Measurements from ENCODE around the gene NHS.

Gene NHS

DNA sequence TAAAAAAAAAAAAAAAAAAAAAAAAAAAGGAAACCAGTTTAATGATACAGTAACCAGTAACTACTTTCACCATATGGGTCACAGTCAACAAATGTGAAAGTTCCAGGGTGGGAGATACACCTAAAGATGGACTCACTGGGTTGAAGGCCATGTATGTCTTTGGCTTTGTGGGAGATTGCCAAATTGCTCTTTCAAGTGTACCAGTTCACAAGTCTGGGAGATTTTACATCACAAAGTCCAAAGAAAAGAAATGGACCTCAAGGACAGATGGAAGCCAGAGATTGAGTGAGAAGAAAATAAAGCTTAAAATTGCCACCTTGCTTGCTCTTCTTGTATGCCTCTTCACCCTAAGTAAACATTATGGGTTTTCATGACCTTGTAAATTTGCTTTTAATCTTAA is 65.3 kb downstream of the NHS start:
- Histone ChIP-seq H3K9me2 (replicated peaks; ENCODE audit: insufficient read depth, low read length) (no peaks in the 10 kb centered on the region), H3K4me3 (ENCODE audit: low read length) (no peak overlapping the region), H3K79me2 (ENCODE audit: low read length) (no peaks in the 10 kb centered on the region), H3K9me3 (replicated peaks; ENCODE audit: insufficient read depth, low read length) (no peaks in the 10 kb centered on the region), H3K27ac (ENCODE audit: low read length) (no peak overlapping the region), H3K9ac (ENCODE audit: low read length) (no peak overlapping the region), H3K4me2 (ENCODE audit: low read depth, low read length) (no peak overlapping the region), H3F3A (ENCODE audit: insufficient read depth, low read length) (no peaks in the 10 kb centered on the region), H4K20me1 (ENCODE audit: insufficient read depth, low read length) (no peaks in the 10 kb centered on the region), H3K4me1 (ENCODE audit: low read length) (no peaks in the 10 kb centered on the region), H3K36me3 (replicated peaks; ENCODE audit: insufficient read depth, low read length) (no peaks in the 10 kb centered on the region), H3K27me3 (replicated peaks; ENCODE audit: insufficient read depth, low read length) (no peaks in the 10 kb centered on the region), H2AFZ (ENCODE audit: low read length) (no peak overlapping the region)
- no peak for DNase-seq
- no peak for TF ChIP-seq EZH2phosphoT487 (IDR thresholded peaks at IDR 0.05; ENCODE audit: low read length)
- no peak for TF ChIP-seq EZH2 (optimal IDR thresholded peaks at IDR 0.05; ENCODE audit: low read depth, low read length)
- TF ChIP-seq, protein P1, sequence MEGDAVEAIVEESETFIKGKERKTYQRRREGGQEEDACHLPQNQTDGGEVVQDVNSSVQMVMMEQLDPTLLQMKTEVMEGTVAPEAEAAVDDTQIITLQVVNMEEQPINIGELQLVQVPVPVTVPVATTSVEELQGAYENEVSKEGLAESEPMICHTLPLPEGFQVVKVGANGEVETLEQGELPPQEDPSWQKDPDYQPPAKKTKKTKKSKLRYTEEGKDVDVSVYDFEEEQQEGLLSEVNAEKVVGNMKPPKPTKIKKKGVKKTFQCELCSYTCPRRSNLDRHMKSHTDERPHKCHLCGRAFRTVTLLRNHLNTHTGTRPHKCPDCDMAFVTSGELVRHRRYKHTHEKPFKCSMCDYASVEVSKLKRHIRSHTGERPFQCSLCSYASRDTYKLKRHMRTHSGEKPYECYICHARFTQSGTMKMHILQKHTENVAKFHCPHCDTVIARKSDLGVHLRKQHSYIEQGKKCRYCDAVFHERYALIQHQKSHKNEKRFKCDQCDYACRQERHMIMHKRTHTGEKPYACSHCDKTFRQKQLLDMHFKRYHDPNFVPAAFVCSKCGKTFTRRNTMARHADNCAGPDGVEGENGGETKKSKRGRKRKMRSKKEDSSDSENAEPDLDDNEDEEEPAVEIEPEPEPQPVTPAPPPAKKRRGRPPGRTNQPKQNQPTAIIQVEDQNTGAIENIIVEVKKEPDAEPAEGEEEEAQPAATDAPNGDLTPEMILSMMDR (IDR thresholded peaks at IDR 0.05; ENCODE audit: low read length) = no peak

DNA sequence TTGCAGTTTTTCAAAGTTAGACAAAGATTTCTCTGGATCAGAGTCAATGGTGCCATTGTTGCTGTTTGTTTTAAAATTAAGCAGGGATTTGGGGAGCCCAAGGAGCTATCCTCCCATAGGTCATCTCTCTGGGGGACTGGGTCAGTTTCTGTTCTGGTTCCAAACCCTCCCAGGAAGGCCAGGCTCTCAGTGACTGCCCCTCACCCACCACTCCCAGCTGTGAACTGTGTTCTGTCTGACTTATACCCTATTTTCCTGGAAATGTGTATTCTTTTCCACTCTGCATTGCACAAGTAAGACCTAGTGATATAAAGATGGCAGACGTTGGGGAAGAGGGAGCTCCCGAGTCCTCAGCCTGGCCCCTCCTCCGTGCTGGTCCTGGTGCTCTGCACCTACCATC is 65.8 kb downstream of the NHS start:
- Histone ChIP-seq H3K27ac (ENCODE audit: low read length) (no peak overlapping the region), H3K79me2 (ENCODE audit: low read length) (no peaks in the 10 kb centered on the region), H3F3A (ENCODE audit: insufficient read depth, low read length) (no peaks in the 10 kb centered on the region), H3K4me2 (ENCODE audit: low read depth, low read length) (no peak overlapping the region), H3K4me1 (ENCODE audit: low read length) (no peaks in the 10 kb centered on the region), H4K20me1 (ENCODE audit: insufficient read depth, low read length) (no peaks in the 10 kb centered on the region), H2AFZ (ENCODE audit: low read length) (no peak overlapping the region), H3K27me3 (replicated peaks; ENCODE audit: insufficient read depth, low read length) (no peaks in the 10 kb centered on the region), H3K9me3 (replicated peaks; ENCODE audit: insufficient read depth, low read length) (no peaks in the 10 kb centered on the region), H3K36me3 (replicated peaks; ENCODE audit: insufficient read depth, low read length) (no peaks in the 10 kb centered on the region), H3K9me2 (replicated peaks; ENCODE audit: insufficient read depth, low read length) (no peaks in the 10 kb centered on the region), H3K9ac (ENCODE audit: low read length) (no peak overlapping the region), H3K4me3 (ENCODE audit: low read length) (no peak overlapping the region)
- no peak for TF ChIP-seq EZH2 (optimal IDR thresholded peaks at IDR 0.05; ENCODE audit: low read depth, low read length)
- TF ChIP-seq, protein P1 (IDR thresholded peaks at IDR 0.05; ENCODE audit: low read length) = no peak
- no peak for TF ChIP-seq EZH2phosphoT487 (IDR thresholded peaks at IDR 0.05; ENCODE audit: low read length)
- DNase-seq = no peak

DNA sequence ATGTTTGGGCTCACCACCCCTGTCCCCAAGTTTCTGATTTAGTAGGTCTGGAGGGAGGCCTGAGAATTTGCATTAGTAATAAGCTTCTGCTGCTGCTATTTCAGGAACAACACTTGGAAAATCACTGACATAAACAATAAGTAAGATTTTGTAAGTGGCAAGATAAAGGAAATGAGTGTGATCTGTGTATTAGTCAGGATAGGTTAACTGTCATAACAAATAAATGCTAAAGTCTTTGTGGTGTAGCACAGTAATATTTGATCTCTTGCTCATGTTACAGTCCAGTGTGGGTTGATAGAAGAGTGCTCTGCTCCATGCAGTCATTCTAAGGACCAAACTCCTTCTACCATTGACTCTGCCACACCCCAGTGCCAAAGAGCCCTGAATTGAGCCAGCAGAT is 67.0 kb downstream of the NHS start:
- no peak overlapping the region for H2AFZ ChIP-seq (ENCODE audit: low read length)
- H3K36me3 ChIP-seq (replicated peaks; ENCODE audit: insufficient read depth, low read length) = no peaks in the 10 kb centered on the region

More for the DNA sequence above, 67.0 kb downstream of the NHS start:
- no peak overlapping the region for H3K4me2 ChIP-seq (ENCODE audit: low read depth, low read length)
- H4K20me1 ChIP-seq (ENCODE audit: insufficient read depth, low read length) = no peaks in the 10 kb centered on the region
- H3F3A ChIP-seq (ENCODE audit: insufficient read depth, low read length) = no peaks in the 10 kb centered on the region
- H3K4me1 ChIP-seq (ENCODE audit: low read length) = no peaks in the 10 kb centered on the region
- no peak overlapping the region for H3K9ac ChIP-seq (ENCODE audit: low read length)
- DNase-seq = no peak
- H3K9me2 ChIP-seq (replicated peaks; ENCODE audit: insufficient read depth, low read length) = no peaks in the 10 kb centered on the region
- H3K9me3 ChIP-seq (replicated peaks; ENCODE audit: insufficient read depth, low read length) = no peaks in the 10 kb centered on the region
- H3K27ac ChIP-seq (ENCODE audit: low read length) = no peak overlapping the region
- TF ChIP-seq EZH2phosphoT487 (IDR thresholded peaks at IDR 0.05; ENCODE audit: low read length) = no peak
- TF ChIP-seq, protein P1 (IDR thresholded peaks at IDR 0.05; ENCODE audit: low read length) = no peak
- no peak for TF ChIP-seq EZH2 (optimal IDR thresholded peaks at IDR 0.05; ENCODE audit: low read depth, low read length)
- H3K79me2 ChIP-seq (ENCODE audit: low read length) = no peaks in the 10 kb centered on the region
- H3K27me3 ChIP-seq (replicated peaks; ENCODE audit: insufficient read depth, low read length) = no peaks in the 10 kb centered on the region
- no peak overlapping the region for H3K4me3 ChIP-seq (ENCODE audit: low read length)
